ENCODE data around the gene CNOT3. TPM values are rescaled to one million over a fixed set of nuclear protein-coding genes. Genes with fewer than 3 reads are reported as not detected.

The CNOT3 gene
- total RNA-seq, 1 experiment from 2014 or later = 91.2 TPM

- H3K56ac ChIP-seq (ENCODE audit: insufficient read length, low read depth, low read length) = no peak overlapping the region
- no peak overlapping the region for H3K4me2 ChIP-seq (ENCODE audit: insufficient read depth, insufficient read length, low read length)
- H3K79me2 ChIP-seq (ENCODE audit: insufficient read depth, low read length) = no peaks in the 10 kb centered on the region
- H2BK20ac ChIP-seq (ENCODE audit: low read depth, low read length, poor library complexity, severe bottlenecking) = no peak overlapping the region
- TF ChIP-seq CTCF (conservative IDR thresholded peaks at IDR 0.05) = no peak
- no peak overlapping the region for H2AFZ ChIP-seq (ENCODE audit: low read length)
- no peak overlapping the region for H4K8ac ChIP-seq (replicated peaks; ENCODE audit: insufficient read length, low read depth, low read length)
- no peak overlapping the region for H3K4ac ChIP-seq (ENCODE audit: low read depth, low read length)
- Mint-ChIP-seq H3K27ac (no peak overlapping the region), H3K36me3 (ENCODE audit: insufficient read depth in 1 of 3, low read depth in 3 of 3) (peaks cover 31 to 75% (median 62%) of the 10 kb centered on the region in 3 experiments), H3K4me3 (no peak overlapping the region), H3K9me3 (peaks cover 11 to 12% of the 10 kb centered on the region in 2 experiments), H3K27me3 (ENCODE audit: low read depth) (peaks cover 1% of the 10 kb centered on the region; the same call in 1 of the 2 replicates), H3K4me1 (peaks cover 4% of the 10 kb centered on the region in 2 experiments; a peak in 2 of 4 replicates)
- H2BK5ac ChIP-seq (ENCODE audit: insufficient read length, low read length) = no peak overlapping the region
- no peak overlapping the region for H3T11ph ChIP-seq (ENCODE audit: low read length)
- H3K9me3 ChIP-seq (ENCODE audit: control insufficient read depth, low read depth, low read length) = peaks cover 4% of the 10 kb centered on the region
- no peak overlapping the region for H3K23ac ChIP-seq (ENCODE audit: insufficient read length, low read depth, low read length)
- no peak overlapping the region for H3K27ac ChIP-seq (ENCODE audit: insufficient read length, low read depth, low read length)
- no peak overlapping the region for H3K14ac ChIP-seq (ENCODE audit: insufficient read depth, low read length)
- no peak overlapping the region for H2BK15ac ChIP-seq (ENCODE audit: low read depth, low read length)
- no peak overlapping the region for H4K5ac ChIP-seq (ENCODE audit: insufficient read length, low read depth, low read length)
- no CpG with 5 or more reads among the region's 20 CpGs for WGBS (ENCODE audit: extremely low coverage, insufficient read length, low lambda C conversion rate)
- H3K9ac ChIP-seq (ENCODE audit: extremely low read depth, insufficient read length, low read length) = no peak overlapping the region
- no peak overlapping the region for H3K18ac ChIP-seq (ENCODE audit: insufficient read length, low read depth, low read length)
- no peak overlapping the region for H2BK120ac ChIP-seq (ENCODE audit: low read depth, low read length, poor library complexity, severe bottlenecking)
- no peak overlapping the region for H4K91ac ChIP-seq (ENCODE audit: insufficient read length, low read depth, low read length)
- H2BK12ac ChIP-seq (ENCODE audit: insufficient read length, low read depth, low read length) = no peak overlapping the region
- peaks cover 4% of the 10 kb centered on the region for H3K79me1 ChIP-seq (ENCODE audit: insufficient read depth, low read depth, low read length, poor library complexity, severe bottlenecking)
- H3K4me1 ChIP-seq (ENCODE audit: insufficient read depth, low read length) = no peaks in the 10 kb centered on the region
- H3K27me3 ChIP-seq (ENCODE audit: insufficient read depth, low read length) = no peaks in the 10 kb centered on the region
- H2AK5ac ChIP-seq (ENCODE audit: insufficient read length, low read length) = no peak overlapping the region
- peaks cover 3% of the 10 kb centered on the region for H4K20me1 ChIP-seq (ENCODE audit: control insufficient read depth, insufficient read depth, insufficient read length)
- peaks cover 4% of the 10 kb centered on the region for H3K23me2 ChIP-seq (ENCODE audit: insufficient read length, low read depth, low read length, poor library complexity, severe bottlenecking)
- DNase-seq = no peak
Measured at GRCh38 chr19:54129617-54129996, 8.0 kb upstream of the CNOT3 start.

All from H9 (cell line).